H1 (cell line): Measurements from ENCODE around the gene SLC34A1. TPM values are rescaled to one million over a fixed set of nuclear protein-coding genes. Genes with fewer than 3 reads are reported as not detected.

Experiments
- E2F6 ChIP-seq: IDR thresholded peaks from 2 replicates; pipeline ENCODE4 v1.6.1; 2012; ENCODE audit warnings: inconsistent platforms
- SP1 ChIP-seq: IDR thresholded peaks from 2 replicates; pipeline ENCODE4 v1.6.1; 2011; ENCODE audit warnings: low read depth, low read length
- polyA plus RNA-seq, 7 experiments: library from polyadenylated mRNA; depleted of rRNA in 3 of 7; stranded (reverse) in 5 of 7; unstranded in 2 of 7; fragments of >200 nt in 5 of 7; fragments of 200-250 nt in 2 of 7; gene quantifications; 1 replicate in 5 of 7; 2 replicates in 1 of 7; 4 replicates in 1 of 7; pipeline versions ENCODE4 v1.2.1 to v1.2.3, GENCODE V29; 2011 to 2013; ENCODE audit warnings: missing spikeins in 2 of 7, mixed read lengths in 2 of 7
- total RNA-seq: library from RNA; stranded (reverse); fragmentation: NEBNext Ultra II Directional; extraction: Animal tissue kit (Norgen Biotek cat#: 25700); gene quantifications from 2 replicates; pipeline ENCODE4 v1.2.1, GENCODE V29; 2021

SLC34A1 gene
- total and polyA plus RNA-seq, 2 of the 8 experiments (the other 6 are each of a cell fraction or from before 2014, with no cell fraction given) = not detected

GRCh38 chr5:177354711-177355110, 29.5 kb upstream of the SLC34A1 start (continued):
- TF ChIP-seq E2F6 (no peak), SP1 (no peak)
